BE2C (cell line): ENCODE measurements around the gene MN1.

Experiments used
- DNase-seq: peaks from one replicate; pipeline ENCODE4 v3.0.0-alpha.2; 2020
- H3K27me3 ChIP-seq: fragments of 250-450 bp; sonication (Bioruptor Pico); 2 replicates; pipeline ENCODE4 v1.5.1; 2020; ENCODE audit warnings: mild to moderate bottlenecking
- H3K36me3 ChIP-seq: fragments of 250-450 bp; sonication (Bioruptor Pico); 2 replicates; pipeline ENCODE4 v1.5.1; 2020; ENCODE audit warnings: mild to moderate bottlenecking
- H3K4me1 ChIP-seq: fragments of 250-450 bp; sonication (Bioruptor Pico); 2 replicates; pipeline ENCODE4 v1.5.1; 2020
- H3K4me3 ChIP-seq: 2 replicates; pipeline ENCODE4 v1.5.1; 2011; ENCODE audit warnings: low read depth, low read length
- H3K9me3 ChIP-seq: fragments of 250-450 bp; sonication (Bioruptor Pico); 2 replicates; pipeline ENCODE4 v1.5.1; 2020
- CTCF ChIP-seq: IDR thresholded peaks from 2 replicates; pipeline ENCODE4 v1.5.1; 2012; ENCODE audit warnings: mild to moderate bottlenecking, low read depth, low read length

The MN1 gene

GRCh38 chr22:27804470-27805297 is 3.1 kb upstream of the MN1 start:
- Histone ChIP-seq H3K9me3 (no peaks in the 10 kb centered on the region), H3K27me3 (peaks cover 40% of the 10 kb centered on the region), H3K36me3 (no peaks in the 10 kb centered on the region), H3K4me1 (no peaks in the 10 kb centered on the region), H3K4me3 (no peak overlapping the region)
- TF ChIP-seq CTCF: peak; percentile 78
- DNase-seq: peak; percentile 77

- Histone ChIP-seq H3K4me3 (no peak overlapping the region), H3K9me3 (no peaks in the 10 kb centered on the region), H3K27me3 (peaks cover 47% of the 10 kb centered on the region), H3K36me3 (no peaks in the 10 kb centered on the region), H3K4me1 (no peaks in the 10 kb centered on the region)
- no peak for TF ChIP-seq CTCF
- DNase-seq: no peak
These were observed 2.4 kb upstream of the MN1 start for GRCh38 chr22:27803841-27804415.

- H3K9me3 ChIP-seq: no peaks in the 10 kb centered on the region
- H3K4me3 ChIP-seq: peak overlapping the region; percentile 49; the same call in 1 of the 2 replicates
- DNase-seq: no peak
- no peak for TF ChIP-seq CTCF
- H3K27me3 ChIP-seq: peaks cover 62% of the 10 kb centered on the region
- H3K4me1 ChIP-seq: no peaks in the 10 kb centered on the region
- no peaks in the 10 kb centered on the region for H3K36me3 ChIP-seq
These were observed 954 bp upstream of the MN1 start for GRCh38 chr22:27802346-27803073.

GRCh38 chr22:27801202-27801615 is 347 bp downstream of the MN1 start:
- H3K4me3 ChIP-seq: peak overlapping the region; percentile 49
- no peaks in the 10 kb centered on the region for H3K4me1 ChIP-seq
- no peaks in the 10 kb centered on the region for H3K36me3 ChIP-seq
- no peak for TF ChIP-seq CTCF
- DNase-seq: no peak
- H3K27me3 ChIP-seq: peaks cover 73% of the 10 kb centered on the region
- H3K9me3 ChIP-seq: no peaks in the 10 kb centered on the region

- H3K27me3 ChIP-seq: peaks cover 73% of the 10 kb centered on the region
- no peaks in the 10 kb centered on the region for H3K4me1 ChIP-seq
- no peaks in the 10 kb centered on the region for H3K9me3 ChIP-seq
- no peaks in the 10 kb centered on the region for H3K36me3 ChIP-seq
- TF ChIP-seq CTCF: no peak
- peak overlapping the region; percentile 49 for H3K4me3 ChIP-seq
- no peak for DNase-seq
These were observed 1.0 kb downstream of the MN1 start for GRCh38 chr22:27800250-27801201.
